Neutrophil (primary cell): ENCODE results near the gene CCDC178.
"Not testable (repeated sequence)": the region's sequence is repeated elsewhere in the genome, so short reads cannot be mapped to it uniquely, and the experiment has no call there.

Source experiments
- H3K27ac ChIP-seq: fragments of 200-600 bp; sonication (generic); 2 replicates; pipeline ENCODE4 v1.5.1; 2016; ENCODE audit warnings: mild to moderate bottlenecking, moderate library complexity
- H3K27me3 ChIP-seq: fragments of 200-600 bp; sonication (generic); 2 replicates; pipeline ENCODE4 v1.6.0; 2016; ENCODE audit warnings: mild to moderate bottlenecking
- H3K36me3 ChIP-seq: fragments of 200-600 bp; sonication (generic); 2 replicates; pipeline ENCODE4 v1.5.1; 2017
- H3K4me1 ChIP-seq, 2 experiments: fragments of 200-600 bp in 1 of 2; sonication (generic) in 1 of 2; 1 replicate in 1 of 2; 2 replicates in 1 of 2; pipeline versions ENCODE4 v1.5.1 to v1.6.1; 2013 to 2016; ENCODE audit warnings: low read depth in 1 of 2, low read length in 1 of 2, mild to moderate bottlenecking in 1 of 2, moderate library complexity in 1 of 2; ENCODE audit not compliant: control insufficient read depth in 1 of 2, insufficient read depth in 1 of 2
- H3K4me3 ChIP-seq, 2 experiments: fragments of 200-600 bp in 1 of 2; sonication (generic) in 1 of 2; 1 replicate in 1 of 2; 2 replicates in 1 of 2; pipeline ENCODE4 v1.5.1; 2013 to 2016; ENCODE audit warnings: low read depth in 1 of 2, low read length in 1 of 2, mild to moderate bottlenecking in 1 of 2, moderate library complexity in 1 of 2
- H3K9me3 ChIP-seq: fragments of 200-600 bp; sonication (generic); 2 replicates; pipeline ENCODE4 v1.5.1; 2016
- TF ChIP-seq, protein P1 (sequence below): fragments of 200-600 bp; sonication (generic); IDR thresholded peaks from 2 replicates; pipeline ENCODE4 v1.5.1; 2016; ENCODE audit warnings: antibody characterized with exemption

The CCDC178 gene

DNA sequence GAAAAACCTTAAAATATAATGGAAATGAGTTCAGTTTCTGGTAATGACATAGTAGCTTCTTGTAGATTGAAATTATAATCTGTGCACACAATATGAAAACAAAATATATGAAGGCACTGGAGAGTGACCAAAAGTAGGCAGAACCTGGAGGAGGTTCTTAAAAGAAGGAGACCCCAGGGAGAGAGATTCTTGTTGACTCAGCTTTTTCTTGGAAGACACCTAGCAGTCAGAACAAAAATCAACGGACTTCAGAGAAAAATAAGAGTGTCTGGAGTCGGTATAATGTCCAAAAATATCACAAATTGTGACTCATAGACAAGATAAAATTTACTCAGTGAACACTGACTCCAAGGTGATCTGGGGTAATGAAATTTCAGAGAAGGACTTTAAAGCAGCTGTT lies 286.5 kb downstream of the CCDC178 start:
- Histone ChIP-seq H3K27ac (no peak overlapping the region), H3K4me1 (no peaks in the 10 kb centered on the region), H3K27me3 (no peaks in the 10 kb centered on the region), H3K4me3 (no peak overlapping the region), H3K9me3 (no peaks in the 10 kb centered on the region), H3K36me3 (no peaks in the 10 kb centered on the region)
- TF ChIP-seq, protein P1, sequence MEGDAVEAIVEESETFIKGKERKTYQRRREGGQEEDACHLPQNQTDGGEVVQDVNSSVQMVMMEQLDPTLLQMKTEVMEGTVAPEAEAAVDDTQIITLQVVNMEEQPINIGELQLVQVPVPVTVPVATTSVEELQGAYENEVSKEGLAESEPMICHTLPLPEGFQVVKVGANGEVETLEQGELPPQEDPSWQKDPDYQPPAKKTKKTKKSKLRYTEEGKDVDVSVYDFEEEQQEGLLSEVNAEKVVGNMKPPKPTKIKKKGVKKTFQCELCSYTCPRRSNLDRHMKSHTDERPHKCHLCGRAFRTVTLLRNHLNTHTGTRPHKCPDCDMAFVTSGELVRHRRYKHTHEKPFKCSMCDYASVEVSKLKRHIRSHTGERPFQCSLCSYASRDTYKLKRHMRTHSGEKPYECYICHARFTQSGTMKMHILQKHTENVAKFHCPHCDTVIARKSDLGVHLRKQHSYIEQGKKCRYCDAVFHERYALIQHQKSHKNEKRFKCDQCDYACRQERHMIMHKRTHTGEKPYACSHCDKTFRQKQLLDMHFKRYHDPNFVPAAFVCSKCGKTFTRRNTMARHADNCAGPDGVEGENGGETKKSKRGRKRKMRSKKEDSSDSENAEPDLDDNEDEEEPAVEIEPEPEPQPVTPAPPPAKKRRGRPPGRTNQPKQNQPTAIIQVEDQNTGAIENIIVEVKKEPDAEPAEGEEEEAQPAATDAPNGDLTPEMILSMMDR = no peak

DNA sequence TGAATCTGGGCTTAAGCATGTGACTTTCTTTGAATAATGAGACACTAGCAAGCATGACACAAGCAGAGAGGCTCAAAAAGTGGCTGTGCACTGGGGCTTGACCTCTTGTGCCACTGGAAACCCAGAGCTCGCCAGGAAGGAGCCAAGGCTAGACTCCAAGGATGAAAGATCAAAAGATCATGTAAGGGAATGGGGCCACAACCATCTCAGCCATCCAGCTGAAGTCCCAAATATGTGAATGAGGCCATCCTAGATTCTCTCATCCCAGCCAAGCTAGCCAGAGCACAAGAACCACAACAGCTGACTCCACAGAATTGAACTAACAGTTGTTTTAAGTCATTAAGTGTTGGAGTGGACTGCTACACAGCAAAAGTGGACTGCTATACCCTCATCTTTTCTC lies 288.1 kb downstream of the CCDC178 start:
- no peaks in the 10 kb centered on the region for H3K4me1 ChIP-seq

DNA sequence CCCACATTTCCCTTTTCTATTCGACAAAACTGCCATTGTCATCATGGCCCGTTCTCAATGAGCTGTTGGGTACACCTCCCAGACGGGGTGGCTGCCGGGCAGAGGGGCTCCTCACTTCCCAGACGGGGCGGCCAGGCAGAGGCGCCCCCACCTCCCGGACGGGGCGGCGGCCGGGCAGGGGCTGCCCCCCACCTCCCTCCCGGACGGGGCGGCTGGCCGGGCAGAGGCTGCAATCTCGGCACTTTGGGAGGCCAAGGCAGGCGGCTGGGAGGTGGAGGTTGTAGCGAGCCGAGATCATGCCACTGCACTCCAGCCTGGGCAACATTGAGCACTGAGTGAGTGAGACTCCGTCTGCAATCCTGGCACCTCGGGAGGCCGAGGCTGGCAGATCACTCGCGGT lies 292.7 kb downstream of the CCDC178 start:
- H3K9me3 ChIP-seq, H3K4me1 ChIP-seq, H3K27me3 ChIP-seq, H3K4me3 ChIP-seq, H3K27ac ChIP-seq, H3K36me3 ChIP-seq: not testable (repeated sequence)

More for the DNA sequence above, 288.1 kb downstream of the CCDC178 start:
- H3K36me3 ChIP-seq = no peaks in the 10 kb centered on the region
- H3K4me3 ChIP-seq = no peak overlapping the region
- no peak overlapping the region for H3K27ac ChIP-seq
- no peaks in the 10 kb centered on the region for H3K9me3 ChIP-seq
- H3K27me3 ChIP-seq = no peaks in the 10 kb centered on the region
- TF ChIP-seq, protein P1 = no peak

DNA sequence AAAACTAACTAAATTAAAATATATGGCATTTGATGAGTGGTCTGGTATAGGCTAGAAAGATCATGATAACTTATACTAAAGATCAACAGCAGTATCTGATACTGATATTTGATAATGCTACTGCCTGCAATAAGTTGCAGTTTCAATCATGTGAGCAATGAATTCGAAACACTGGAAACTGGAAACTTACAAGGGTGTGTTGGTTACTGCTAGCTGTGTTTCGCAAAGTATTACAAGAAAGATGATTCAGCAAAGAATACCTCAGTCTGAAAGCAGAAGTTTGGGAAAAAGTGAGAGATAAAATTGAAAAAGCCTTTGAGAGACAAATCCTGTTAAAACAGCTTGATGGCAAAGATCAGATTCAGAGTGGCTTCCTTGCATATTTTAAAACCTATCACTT lies 294.5 kb downstream of the CCDC178 start:
- peaks cover 0 to 4% of the 10 kb centered on the region in 2 experiments for H3K4me1 ChIP-seq
- no peak overlapping the region for H3K27ac ChIP-seq
- no peaks in the 10 kb centered on the region for H3K9me3 ChIP-seq
- H3K36me3 ChIP-seq = no peaks in the 10 kb centered on the region
- H3K27me3 ChIP-seq = no peaks in the 10 kb centered on the region
- TF ChIP-seq, protein P1 = no peak
- no peak overlapping the region for H3K4me3 ChIP-seq

DNA sequence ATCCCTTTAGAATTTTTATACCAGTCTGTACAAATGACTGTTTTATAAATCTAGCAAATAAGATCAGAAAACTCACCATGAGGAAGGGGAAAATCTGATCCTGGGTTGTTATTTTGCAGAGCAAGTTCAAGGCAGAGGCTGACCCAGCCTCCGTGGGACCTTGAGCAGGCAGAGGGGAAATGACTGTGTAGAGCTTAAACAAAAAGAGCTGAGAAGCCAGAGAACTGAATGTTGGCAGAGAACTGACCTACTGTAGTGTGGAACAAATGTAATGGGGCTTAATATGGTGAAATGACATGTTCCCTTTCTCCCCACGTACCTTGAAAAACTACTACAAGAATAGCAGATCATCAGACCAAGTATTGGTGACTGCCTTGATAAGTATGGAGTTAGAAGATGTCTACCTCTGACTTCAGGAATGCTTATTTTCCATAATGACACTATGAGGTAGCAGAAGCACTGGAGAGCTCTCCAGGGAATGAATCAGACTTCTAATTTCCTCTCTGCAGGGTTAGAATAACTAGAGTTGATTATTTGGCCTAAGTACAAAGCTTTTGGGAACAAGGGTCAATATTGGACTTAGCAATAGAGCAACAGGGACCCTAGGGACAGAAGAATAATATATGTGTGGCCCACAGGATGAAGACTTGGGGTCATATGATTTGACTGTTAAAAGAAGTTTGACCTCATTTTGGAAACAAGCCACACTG lies 304.4 kb downstream of the CCDC178 start:
- H3K4me3 ChIP-seq = no peak overlapping the region
- no peaks in the 10 kb centered on the region for H3K9me3 ChIP-seq
- H3K27me3 ChIP-seq = no peaks in the 10 kb centered on the region
- no peaks in the 10 kb centered on the region for H3K4me1 ChIP-seq
- H3K27ac ChIP-seq = no peak overlapping the region
- TF ChIP-seq, protein P1 = no peak
- no peaks in the 10 kb centered on the region for H3K36me3 ChIP-seq

DNA sequence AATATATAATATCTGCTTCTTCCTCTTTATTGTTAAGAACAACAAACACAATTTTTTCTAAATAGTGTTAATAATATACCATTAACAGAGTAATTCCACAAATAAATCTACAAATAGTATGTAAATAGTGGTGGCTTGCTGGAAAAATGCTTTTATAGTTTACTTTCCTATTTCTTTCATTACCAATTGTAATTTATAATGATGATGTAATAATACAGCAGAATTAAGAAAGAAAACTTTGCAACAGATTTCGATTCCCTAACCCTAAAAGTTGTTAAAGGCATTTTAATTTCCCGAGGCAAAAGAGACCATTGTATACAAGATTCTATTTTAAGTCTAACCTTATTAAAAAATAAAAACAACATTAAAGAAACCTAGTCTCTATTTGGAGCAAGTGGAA lies 307.9 kb downstream of the CCDC178 start:
- no peaks in the 10 kb centered on the region for H3K4me1 ChIP-seq
- no peaks in the 10 kb centered on the region for H3K36me3 ChIP-seq
- no peak overlapping the region for H3K4me3 ChIP-seq
- no peaks in the 10 kb centered on the region for H3K9me3 ChIP-seq
- TF ChIP-seq, protein P1 = no peak
- no peak overlapping the region for H3K27ac ChIP-seq
- H3K27me3 ChIP-seq = no peaks in the 10 kb centered on the region
